Tibial artery (tissue), 4 donors: ENCODE measurements around the gene FBXO47.
"Not testable (repeated sequence)": the region's sequence is repeated elsewhere in the genome, so short reads cannot be mapped to it uniquely, and the experiment has no call there.

ENCODE experiments used
- DNase-seq, 2 donors: peaks; one replicate each; pipeline ENCODE4 v3.0.0-alpha.2; 2019
- H3K27ac ChIP-seq, 2 donors: fragments of 200-600 bp; sonication (generic) in 1 of 2; 1 replicate in 1 of 2; 2 replicates in 1 of 2; pipeline ENCODE4 v1.5.1; 2018 to 2019; ENCODE audit warnings: mild to moderate bottlenecking in 1 of 2
- H3K27me3 ChIP-seq, 2 donors: fragments of 200-600 bp; sonication (generic) in 1 of 2; one replicate each; pipeline versions ENCODE4 v1.5.1 to v1.6.0; 2016 to 2019
- H3K36me3 ChIP-seq, 3 donors: fragments of 200-600 bp; sonication (generic) in 2 of 3; one replicate each; pipeline ENCODE4 v1.5.1; 2016 to 2019; ENCODE audit warnings: mild to moderate bottlenecking in 2 of 3
- H3K4me1 ChIP-seq, 4 donors: fragments of 200-600 bp; sonication (generic) in 2 of 4; 1 replicate in 3 of 4; 2 replicates in 1 of 4; pipeline ENCODE4 v1.5.1; 2016 to 2019
- H3K4me3 ChIP-seq, 2 donors: fragments of 200-600 bp; sonication (generic) in 1 of 2; 1 replicate in 1 of 2; 2 replicates in 1 of 2; pipeline ENCODE4 v1.5.1; 2018 to 2019; ENCODE audit warnings: mild to moderate bottlenecking in 2 of 2
- H3K9me3 ChIP-seq, 3 donors: fragments of 200-600 bp; sonication (generic) in 1 of 3; one replicate each; pipeline ENCODE4 v1.5.1; 2016 to 2019
- CTCF ChIP-seq, 2 experiments: fragments of 200-600 bp in 1 of 2; fragments of 450-650 bp in 1 of 2; IDR thresholded peaks; one replicate each; pipeline ENCODE4 v1.5.1; 2017 to 2019; ENCODE audit warnings: antibody characterized with exemption in 2 of 2, mild to moderate bottlenecking in 1 of 2, moderate library complexity in 1 of 2
- intact Hi-C: fragments of 100-400 bp; cut with DNase I; formaldehyde crosslinking; loops from one replicate; pipeline ENCODE4 v1.15.0; 2023; ENCODE audit warnings: low total_unique reads

FBXO47 gene

GRCh38 chr17:38912221-38912813 lies 54.9 kb downstream of the FBXO47 start:
- Histone ChIP-seq H3K9me3 (no peaks in the 10 kb centered on the region), H3K36me3 (peaks cover 29 to 75% (median 54%) of the 10 kb centered on the region in 3 donors), H3K27me3 (no peaks in the 10 kb centered on the region), H3K4me1 (peaks cover 0 to 60% (median 47%) of the 10 kb centered on the region in 4 donors), H3K4me3 (no peak overlapping the region), H3K27ac (peak overlapping the region; percentile 66 to 84)
- DNase-seq, result peak in 1 of 2 donors; percentile 80
- no peak for TF ChIP-seq CTCF (IDR thresholded peaks at IDR 0.05)
- intact Hi-C loops, result no loop called here

- intact Hi-C loops, result not testable (repeated sequence)
- DNase-seq, result peak in 1 of 2 donors; percentile 28
Observed at GRCh38 chr17:38911731-38912081, 55.5 kb downstream of the FBXO47 start.

GRCh38 chr17:38911081-38911730 lies 56.0 kb downstream of the FBXO47 start:
- peak in 1 of 2 donors; percentile 47 for DNase-seq
- H3K27ac ChIP-seq, result peak overlapping the region; percentile 66 to 84
- no peaks in the 10 kb centered on the region for H3K9me3 ChIP-seq
- no peaks in the 10 kb centered on the region for H3K27me3 ChIP-seq
- H3K4me1 ChIP-seq, result peaks cover 0 to 70% (median 58%) of the 10 kb centered on the region in 4 donors
- no peak overlapping the region for H3K4me3 ChIP-seq
- intact Hi-C loops, result no loop called here
- no peak for TF ChIP-seq CTCF (IDR thresholded peaks at IDR 0.05)
- H3K36me3 ChIP-seq, result peaks cover 23 to 65% (median 44%) of the 10 kb centered on the region in 3 donors

More at GRCh38 chr17:38911731-38912081, 55.5 kb downstream of the FBXO47 start:
- peaks cover 28 to 70% (median 49%) of the 10 kb centered on the region in 3 donors for H3K36me3 ChIP-seq
- peak overlapping the region; percentile 66 to 84 for H3K27ac ChIP-seq
- H3K4me3 ChIP-seq, H3K9me3 ChIP-seq, H3K27me3 ChIP-seq: not testable (repeated sequence)
- H3K4me1 ChIP-seq, result peaks cover 0 to 65% (median 53%) of the 10 kb centered on the region in 4 donors

- peaks cover 0 to 79% (median 64%) of the 10 kb centered on the region in 4 donors for H3K4me1 ChIP-seq
- H3K36me3 ChIP-seq, result peaks cover 16 to 63% (median 36%) of the 10 kb centered on the region in 3 donors
- no peak for DNase-seq
- H3K27ac ChIP-seq, result peak overlapping the region in 1 of 2 donors; percentile 66
- H3K4me3 ChIP-seq, result no peak overlapping the region
- H3K9me3 ChIP-seq, result no peaks in the 10 kb centered on the region
- TF ChIP-seq CTCF (IDR thresholded peaks at IDR 0.05), result no peak
- intact Hi-C loops, result no loop called here
- H3K27me3 ChIP-seq, result no peaks in the 10 kb centered on the region
Observed at GRCh38 chr17:38910325-38910724, 56.9 kb downstream of the FBXO47 start.

GRCh38 chr17:38908676-38909181 lies 58.5 kb downstream of the FBXO47 start:
- no peak for TF ChIP-seq CTCF (IDR thresholded peaks at IDR 0.05)
- no peaks in the 10 kb centered on the region for H3K27me3 ChIP-seq
- peak overlapping the region; percentile 54 to 62 for H3K27ac ChIP-seq
- no peaks in the 10 kb centered on the region for H3K9me3 ChIP-seq
- no peak overlapping the region for H3K4me3 ChIP-seq
- peak in 1 of 2 donors; percentile 64 for DNase-seq
- peaks cover 16 to 49% (median 35%) of the 10 kb centered on the region in 3 donors for H3K36me3 ChIP-seq
- H3K4me1 ChIP-seq, result peaks cover 0 to 75% (median 60%) of the 10 kb centered on the region in 4 donors
- intact Hi-C loops, result no loop called here
